HCT116 (cell line): ENCODE results near the gene NF1. TPM values are rescaled to one million over a fixed set of nuclear protein-coding genes. Genes with fewer than 3 reads are reported as not detected.

Experiments used
- ATAC-seq: fragments of 200-7000 bp; cut with Tn5 transposase; 2 replicates; pipeline ENCODE4 v1.9.1; 2020; ENCODE audit warnings: mild to moderate bottlenecking, moderate library complexity
- BruUV-seq: library from RNA; stranded (reverse); fragments of 400-500 nt; replicated peaks from 2 replicates; lab custom pipeline; 2021; lab: Mats Ljungman, UMichigan
- CTCF ChIA-PET: fragments of 300-600 bp; sonication (Branson Sonifier 250); formaldehyde crosslinking; loops from one replicate; lab custom pipeline; 2021; ENCODE audit warnings: antibody characterized with exemption; lab: Charles Lee
- POLR2A ChIA-PET: fragments of 300-600, 350-600 bp; sonication (Branson Sonifier 250); formaldehyde crosslinking; loops from one replicate; lab custom pipeline; 2021; ENCODE audit warnings: antibody characterized with exemption; lab: Charles Lee
- RAD21 ChIA-PET, 2 experiments: fragments of 300-600 bp; sonication (Branson Sonifier 250); formaldehyde crosslinking; loops; one replicate each; lab custom pipeline; 2023; ENCODE audit warnings: low total read pairs in 2 of 2; ENCODE audit not compliant: uncharacterized antibody in 2 of 2, unreplicated experiment in 2 of 2, low non-redundant PET in 1 of 2; lab: Charles Lee
- DNase-seq: peaks from one replicate; pipeline ENCODE4 v3.0.0-alpha.2; 2010; ENCODE audit warnings: low read depth, low spot score
- H2AFZ ChIP-seq: fragments of 200-600 bp; shearing (Covaris generic), sonication (generic); 2 replicates; pipeline ENCODE4 v1.6.1; 2017; ENCODE audit warnings: low read depth, mixed run types, mixed read lengths, antibody characterized with exemption, low read length; ENCODE audit not compliant: poor library complexity, severe bottlenecking
- H3K27ac ChIP-seq: 2 replicates; pipeline ENCODE4 v1.5.1; 2012; ENCODE audit warnings: low read depth, low read length
- H3K27me3 ChIP-seq: fragments of 200-600 bp; sonication (generic); 2 replicates; pipeline ENCODE4 v1.6.1; 2016; ENCODE audit warnings: mixed run types, low read length, mixed read lengths; ENCODE audit not compliant: insufficient read depth
- H3K36me3 ChIP-seq, 2 experiments: fragments of 200-500 bp in 1 of 2; fragments of 200-600 bp in 1 of 2; sonication (Bioruptor generic) in 1 of 2; sonication (generic) in 1 of 2; 2 replicates each; pipeline versions ENCODE4 v1.5.1 to v1.6.1; 2014 to 2016; ENCODE audit warnings: low read length in 2 of 2, inconsistent platforms in 1 of 2, mixed read lengths in 1 of 2, mixed run types in 1 of 2; ENCODE audit not compliant: insufficient read depth in 2 of 2, control insufficient read depth in 1 of 2
- H3K4me1 ChIP-seq, 2 experiments: fragments of 200-600 bp in 1 of 2; sonication (generic) in 1 of 2; 2 replicates each; pipeline versions ENCODE4 v1.5.1 to v1.6.1; 2012 to 2017; ENCODE audit warnings: low read length in 2 of 2, inconsistent platforms in 1 of 2, mild to moderate bottlenecking in 1 of 2, mixed read lengths in 1 of 2, mixed run types in 1 of 2, moderate library complexity in 1 of 2; ENCODE audit not compliant: insufficient read depth in 2 of 2, control insufficient read depth in 1 of 2
- H3K4me2 ChIP-seq: fragments of 200-600 bp; sonication (generic); 2 replicates; pipeline ENCODE4 v1.6.1; 2017; ENCODE audit warnings: mixed run types, low read length, mixed read lengths
- H3K4me3 ChIP-seq, 2 experiments: fragments of 200-600 bp in 1 of 2; sonication (generic) in 1 of 2; replicated peaks in 1 of 2; 2 replicates each; pipeline ENCODE4 v1.5.1; 2011 to 2016; ENCODE audit warnings: low read length in 2 of 2, control low read depth in 1 of 2, low read depth in 1 of 2, mild to moderate bottlenecking in 1 of 2, mixed read lengths in 1 of 2, mixed run types in 1 of 2
- H3K79me2 ChIP-seq: fragments of 200-600 bp; sonication (generic); 2 replicates; pipeline ENCODE4 v1.6.1; 2017; ENCODE audit warnings: mild to moderate bottlenecking, mixed run types, low read length, moderate library complexity, mixed read lengths; ENCODE audit not compliant: insufficient read depth
- H3K9ac ChIP-seq: fragments of 200-600 bp; sonication (generic); 2 replicates; pipeline ENCODE4 v1.6.1; 2016; ENCODE audit warnings: low read length, mixed read lengths
- H3K9me2 ChIP-seq: fragments of 200-600 bp; sonication (generic), shearing (Covaris generic); 2 replicates; pipeline ENCODE4 v1.6.1; 2017; ENCODE audit warnings: mixed run types, mild to moderate bottlenecking, moderate library complexity; ENCODE audit not compliant: insufficient read depth
- H3K9me3 ChIP-seq, 2 experiments: fragments of 200-500 bp in 1 of 2; fragments of 200-600 bp in 1 of 2; sonication (Bioruptor generic) in 1 of 2; sonication (generic) in 1 of 2; 2 replicates each; pipeline ENCODE4 v1.6.1; 2014 to 2017; ENCODE audit warnings: low read length in 2 of 2, mixed read lengths in 2 of 2, inconsistent platforms in 1 of 2, low read depth in 1 of 2, mild to moderate bottlenecking in 1 of 2, mixed run types in 1 of 2, moderate library complexity in 1 of 2; ENCODE audit not compliant: control insufficient read depth in 1 of 2, insufficient read depth in 1 of 2
- H4K20me1 ChIP-seq: fragments of 200-600 bp; sonication (generic), shearing (Covaris generic); 2 replicates; pipeline ENCODE4 v1.6.1; 2017; ENCODE audit warnings: mixed run types, mild to moderate bottlenecking, moderate library complexity; ENCODE audit not compliant: insufficient read depth
- ATF3 ChIP-seq: IDR thresholded peaks from 2 replicates; pipeline ENCODE4 v1.6.1; 2012
- CBX3 ChIP-seq: IDR thresholded peaks from 2 replicates; pipeline ENCODE4 v1.6.1; 2012; ENCODE audit warnings: low read depth
- CEBPB ChIP-seq: IDR thresholded peaks from 2 replicates; pipeline ENCODE4 v1.6.1; 2012; ENCODE audit warnings: low read depth
- CTCF ChIP-seq, 3 experiments: fragments of 200-600 bp in 1 of 3; sonication (generic) in 1 of 3; IDR thresholded peaks in 2 of 3; conservative IDR thresholded peaks in 1 of 3; 2 replicates each; pipeline ENCODE4 v1.5.1; 2012 to 2017; ENCODE audit warnings: low read depth in 2 of 3, low read length in 2 of 3, antibody characterized with exemption in 1 of 3, borderline replicate concordance in 1 of 3, control low read depth in 1 of 3, mild to moderate bottlenecking in 1 of 3, mixed read lengths in 1 of 3, mixed run types in 1 of 3, moderate library complexity in 1 of 3; ENCODE audit not compliant: insufficient read depth in 1 of 3
- EGR1 ChIP-seq: IDR thresholded peaks from 2 replicates; pipeline ENCODE4 v1.6.1; 2012; ENCODE audit warnings: low read depth
- ELF1 ChIP-seq: IDR thresholded peaks from 2 replicates; pipeline ENCODE4 v1.6.1; 2012; ENCODE audit warnings: low read depth, borderline replicate concordance
- EZH2 ChIP-seq: fragments of 200-600 bp; sonication (generic); IDR thresholded peaks from 2 replicates; pipeline ENCODE4 v1.6.1; 2017; ENCODE audit warnings: antibody characterized with exemption, mixed run types
- EZH2phosphoT487 ChIP-seq: fragments of 200-600 bp; IDR thresholded peaks from 2 replicates; pipeline ENCODE4 v1.6.1; 2018; ENCODE audit warnings: antibody characterized with exemption, borderline replicate concordance
- JUND ChIP-seq: IDR thresholded peaks from 2 replicates; pipeline ENCODE4 v1.6.1; 2012
- MAX ChIP-seq: IDR thresholded peaks from 2 replicates; pipeline ENCODE4 v1.6.1; 2012
- POLR2A ChIP-seq: IDR thresholded peaks from 2 replicates; pipeline ENCODE4 v1.7.0; 2011; ENCODE audit warnings: borderline replicate concordance; ENCODE audit not compliant: insufficient read depth, insufficient read length; ENCODE audit errors: extremely low read depth
- POLR2AphosphoS5 ChIP-seq: IDR thresholded peaks from 2 replicates; pipeline ENCODE4 v1.6.1; 2011; ENCODE audit warnings: mild to moderate bottlenecking, low read depth, low read length, moderate library complexity
- SIN3A ChIP-seq: IDR thresholded peaks from 2 replicates; pipeline ENCODE4 v1.6.1; 2012; ENCODE audit warnings: low read depth
- SRF ChIP-seq: IDR thresholded peaks from 2 replicates; pipeline ENCODE4 v1.6.1; 2012; ENCODE audit warnings: low read depth
- TCF7L2 ChIP-seq: IDR thresholded peaks from 2 replicates; pipeline ENCODE4 v1.7.0; 2011; ENCODE audit warnings: borderline replicate concordance, inconsistent platforms; ENCODE audit not compliant: insufficient read depth, insufficient read length; ENCODE audit errors: extremely low read depth
- ZBTB33 ChIP-seq: IDR thresholded peaks from 2 replicates; pipeline ENCODE4 v1.6.1; 2011; ENCODE audit warnings: mild to moderate bottlenecking, low read length, moderate library complexity; ENCODE audit not compliant: insufficient replicate concordance; ENCODE audit errors: extremely low read depth
- ZFX ChIP-seq: fragments of 450-650 bp; IDR thresholded peaks from 2 replicates; pipeline ENCODE4 v1.6.1; 2017
- intact Hi-C: fragments of 100-400 bp; cut with micrococcal nuclease; formaldehyde crosslinking; loops from 2 replicates; pipeline ENCODE4 v1.10.0; 2022
- total RNA-seq: library from RNA; stranded (reverse); gene quantifications from one replicate; pipeline ENCODE4 v1.2.1, GENCODE V29; 2021; ENCODE audit not compliant: unreplicated experiment

Gene NF1
- total RNA-seq, 1 experiment from 2014 or later = 20.8 TPM

GRCh38 chr17:31297090-31297489 is 202.3 kb downstream of the NF1 start, which contains the start of gene OMG (continued):
- TF ChIP-seq TCF7L2 (no peak), CBX3 (no peak), ELF1 (no peak), CEBPB (no peak), POLR2AphosphoS5 (no peak), EZH2 (no peak), CTCF (IDR thresholded peaks at IDR 0.05 in 2 of 3, conservative IDR thresholded peaks at IDR 0.05 in 1 of 3; ENCODE audit: borderline replicate concordance in 1 of 3, insufficient read depth in 1 of 3, low read depth in 2 of 3, low read length in 2 of 3) (no peak), EGR1 (no peak), POLR2A (no peak), EZH2phosphoT487 (no peak), SRF (no peak)

GRCh38 chr17:31299624-31300023 is 204.8 kb downstream of the NF1 start:
- no peaks in the 10 kb centered on the region for H3K79me2 ChIP-seq
- ChIA-PET POLR2A (no interaction called here), CTCF (no interaction called here), RAD21 (no interaction called here)
- H3K4me1 ChIP-seq = no peaks in the 10 kb centered on the region
- TF ChIP-seq MAX = no peak
- TF ChIP-seq POLR2AphosphoS5 = no peak
- TF ChIP-seq CTCF (IDR thresholded peaks at IDR 0.05 in 2 of 3, conservative IDR thresholded peaks at IDR 0.05 in 1 of 3; ENCODE audit: borderline replicate concordance in 1 of 3, insufficient read depth in 1 of 3, low read depth in 2 of 3, low read length in 2 of 3) = no peak
- no peak for TF ChIP-seq ATF3
- TF ChIP-seq EZH2 = no peak
- no peak for TF ChIP-seq POLR2A
- no peak for TF ChIP-seq SIN3A
- no peak for TF ChIP-seq ZBTB33
- no peak for TF ChIP-seq EGR1
- TF ChIP-seq ZFX = no peak
- TF ChIP-seq JUND = no peak
- TF ChIP-seq TCF7L2 = no peak
- TF ChIP-seq CBX3 = no peak
- TF ChIP-seq SRF = no peak
- no peak overlapping the region for H3K4me2 ChIP-seq
- intact Hi-C loops = no loop called here
- H3K27ac ChIP-seq = no peak overlapping the region
- H2AFZ ChIP-seq = no peak overlapping the region
- H3K36me3 ChIP-seq = no peaks in the 10 kb centered on the region
- H4K20me1 ChIP-seq = no peaks in the 10 kb centered on the region; the same call in 1 of the 2 replicates
- H3K27me3 ChIP-seq = no peaks in the 10 kb centered on the region
- no peaks in the 10 kb centered on the region for H3K9me3 ChIP-seq
- no peak for DNase-seq
- no peak for ATAC-seq
- no peak overlapping the region for H3K9ac ChIP-seq
- no TSS peak for BruUV-seq
- H3K9me2 ChIP-seq = no peaks in the 10 kb centered on the region
- H3K4me3 ChIP-seq = no peak overlapping the region
